ENCODE measurements around the gene EIF3I.

Gene EIF3I

DNA sequence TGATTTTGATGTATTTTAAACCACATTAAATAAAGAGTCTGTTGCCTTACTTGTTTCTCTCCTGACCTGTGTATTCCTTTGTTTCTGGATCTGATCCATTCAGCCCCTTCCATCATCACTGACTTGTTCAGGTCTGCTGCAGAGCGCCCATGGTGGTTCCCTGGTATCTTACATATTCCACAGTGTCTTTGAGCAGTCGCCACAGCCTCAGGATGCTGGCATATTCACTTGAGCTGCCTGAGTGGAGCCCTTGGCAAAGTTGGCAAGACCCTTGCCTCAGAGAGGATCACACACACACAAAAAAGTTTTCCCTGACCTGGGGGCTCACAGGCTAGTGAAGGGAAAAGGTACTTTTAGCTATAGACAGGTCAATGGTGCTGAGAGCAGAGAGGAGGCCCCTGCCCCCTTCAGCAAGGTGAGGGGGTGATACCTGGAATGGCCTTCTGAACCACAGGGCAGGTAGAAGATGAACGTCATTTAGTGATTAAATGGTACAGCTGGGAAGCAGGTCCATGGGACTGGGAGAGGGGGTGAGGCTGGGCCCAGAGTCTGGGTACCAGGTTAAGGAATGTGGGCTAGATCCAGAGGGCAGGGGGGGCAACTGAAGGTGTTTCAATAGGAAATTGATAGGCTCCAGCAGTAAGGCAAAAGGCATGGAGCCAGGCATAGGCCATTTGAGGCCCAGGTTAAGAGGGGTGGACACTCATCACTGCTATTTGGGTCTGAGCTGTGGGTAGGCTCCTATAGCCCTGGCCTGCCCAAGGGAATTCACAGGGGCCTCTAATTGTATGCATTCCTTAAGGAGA is 23.8 kb upstream of the EIF3I start:
- DNase-seq (ENCODE audit: low read depth in 4 of 4, low spot score in 1 of 4), result no peak

DNA sequence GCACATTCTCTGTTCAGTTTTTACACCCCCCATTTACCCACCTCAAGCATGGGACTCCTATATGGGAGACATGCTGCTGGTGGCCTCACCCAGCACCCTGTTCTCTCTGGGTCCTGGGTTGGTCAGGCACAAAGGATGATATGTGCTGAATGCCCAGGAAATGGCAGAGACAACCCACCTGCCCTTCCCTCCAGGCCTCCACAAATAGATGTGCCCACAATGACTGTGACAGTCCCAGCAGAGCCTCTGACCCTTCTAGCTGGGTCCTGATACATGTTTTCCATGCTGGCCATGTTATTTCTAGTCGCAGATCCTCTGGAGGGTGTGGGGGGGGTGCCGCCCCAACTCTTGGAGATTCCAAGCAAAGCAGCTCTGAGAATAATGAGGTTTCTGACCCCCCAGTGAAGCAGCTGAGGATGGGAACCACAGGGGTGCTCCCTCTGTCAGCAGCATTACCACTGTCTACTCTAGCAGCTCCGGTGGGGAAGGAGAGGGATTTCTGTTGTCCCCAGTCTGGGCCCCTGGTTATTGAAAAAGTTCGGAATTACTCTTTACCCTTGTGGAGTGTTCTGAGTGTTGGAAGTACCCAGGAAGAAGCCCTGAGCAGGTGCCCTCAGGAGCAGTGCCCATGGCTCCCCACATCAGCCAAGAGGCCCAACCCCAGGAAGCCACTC is 23.0 kb upstream of the EIF3I start:
- DNase-seq (ENCODE audit: low read depth in 4 of 4, low spot score in 1 of 4), result no peak

GRCh38 chr1:32199717-32200072 is 22.5 kb upstream of the EIF3I start:
- DNase-seq (ENCODE audit: low read depth in 4 of 4, low spot score in 1 of 4), result no peak

GRCh38 chr1:32200226-32201010 is 21.8 kb upstream of the EIF3I start, which contains the start of gene CCDC28B:
Gene CCDC28B (plus strand): TSS chr1:32200595. CDS start chr1:32201936, 1,341 bp downstream.
- peak in 3 of 4 experiments; percentile 26 to 35 (median 30) for DNase-seq (ENCODE audit: low read depth in 4 of 4, low spot score in 1 of 4)

DNA sequence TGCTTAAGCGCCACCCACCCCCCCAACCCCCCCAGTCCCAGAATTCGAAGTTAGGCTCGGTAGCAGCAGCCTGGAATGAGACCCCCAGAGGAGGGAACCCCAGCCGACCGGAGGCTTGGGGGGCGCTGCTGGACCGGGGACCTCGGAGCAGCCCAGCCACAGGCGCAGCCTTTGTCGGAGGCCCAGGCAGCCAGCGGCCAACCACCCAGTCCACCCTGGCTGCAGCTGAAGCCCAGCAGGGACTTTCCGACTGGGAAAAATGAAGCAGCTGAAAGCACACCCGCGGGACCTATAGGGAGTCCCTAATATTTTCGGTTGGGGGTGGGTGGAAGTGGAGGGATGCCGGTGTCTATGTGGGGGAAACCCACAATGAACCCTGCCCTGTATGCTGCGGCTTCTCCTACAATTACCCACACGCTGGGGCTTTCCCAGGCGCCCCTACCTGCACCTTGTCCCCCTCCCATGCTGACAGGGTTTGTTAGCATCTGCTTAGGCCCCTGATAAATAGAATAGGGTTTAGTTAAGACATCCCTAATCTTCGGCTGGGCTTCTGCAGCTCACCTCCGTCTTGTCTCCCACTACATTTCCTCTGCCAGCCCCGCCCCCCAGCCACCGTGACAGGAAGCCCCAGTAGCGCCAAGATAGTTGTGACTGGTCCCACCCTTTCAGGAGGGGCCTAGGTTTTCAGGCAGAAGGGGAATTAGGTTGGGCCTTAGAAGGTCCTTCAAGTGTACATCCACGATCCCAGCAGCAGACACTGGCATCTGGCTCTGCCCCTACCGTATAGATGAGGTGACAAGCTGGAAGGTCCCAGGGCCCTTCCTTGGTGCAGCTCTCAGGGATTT is 21.0 kb upstream of the EIF3I start:
- DNase-seq (ENCODE audit: low read depth in 4 of 4, low spot score in 1 of 4), result peak; percentile 33 to 75 (median 62)

GRCh38 chr1:32204943-32205361 is 17.3 kb upstream of the EIF3I start:
- no peak for DNase-seq (ENCODE audit: low read depth in 4 of 4, low spot score in 1 of 4)

DNA sequence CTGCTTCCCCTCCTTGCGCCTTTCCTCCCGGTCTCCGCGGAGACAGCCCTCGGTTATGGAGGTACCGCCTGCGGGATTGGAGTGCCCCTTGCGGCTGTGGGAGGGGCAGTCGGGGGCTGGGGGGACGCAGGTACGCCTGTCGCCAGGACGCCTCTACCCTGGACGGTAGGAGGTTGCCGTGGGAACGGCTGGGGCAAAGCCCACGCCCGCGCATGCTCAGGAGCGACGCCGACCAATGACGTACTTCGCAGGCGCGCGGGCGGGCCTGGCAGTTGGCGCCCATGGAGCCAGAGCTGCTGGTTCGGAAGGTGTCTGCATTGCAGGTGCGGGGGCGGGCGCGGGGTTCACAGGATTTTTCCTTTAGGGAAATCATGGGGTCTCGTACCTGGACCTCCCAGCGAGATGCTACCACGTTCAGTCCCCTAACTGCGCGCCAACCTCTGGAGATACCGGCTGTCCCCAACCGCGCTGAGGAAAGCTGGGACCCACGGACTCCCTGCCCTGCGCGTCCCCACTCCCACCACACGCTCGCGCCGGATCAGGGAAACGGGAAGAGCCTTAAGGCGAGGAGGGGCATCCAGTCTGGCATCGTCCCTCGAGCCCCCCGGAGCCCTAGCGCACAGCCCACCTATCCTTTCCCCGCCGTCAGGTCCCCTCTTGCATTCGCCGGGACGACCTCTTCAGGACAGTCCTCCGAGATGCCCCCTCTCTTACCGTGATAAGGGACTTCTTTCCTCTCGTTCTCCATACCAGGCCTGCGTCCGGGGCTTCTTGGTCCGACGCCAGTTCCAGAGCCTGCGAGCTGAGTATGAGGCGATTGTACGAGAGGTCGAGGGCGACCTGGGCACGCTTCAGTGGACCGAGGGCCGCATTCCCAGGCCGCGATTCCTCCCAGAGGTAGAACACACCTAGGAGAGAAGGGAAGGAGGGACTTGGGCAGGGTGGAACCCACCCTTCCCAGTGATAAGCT is 16.5 kb upstream of the EIF3I start, which contains the start of gene IQCC:
Gene IQCC (plus strand): TSS at position 271 of the 970 bp plus-strand sequence. CDS start 11 bp downstream, at position 282.
- peak; percentile 63 to 84 (median 74) for DNase-seq (ENCODE audit: low read depth in 4 of 4, low spot score in 1 of 4)

DNA sequence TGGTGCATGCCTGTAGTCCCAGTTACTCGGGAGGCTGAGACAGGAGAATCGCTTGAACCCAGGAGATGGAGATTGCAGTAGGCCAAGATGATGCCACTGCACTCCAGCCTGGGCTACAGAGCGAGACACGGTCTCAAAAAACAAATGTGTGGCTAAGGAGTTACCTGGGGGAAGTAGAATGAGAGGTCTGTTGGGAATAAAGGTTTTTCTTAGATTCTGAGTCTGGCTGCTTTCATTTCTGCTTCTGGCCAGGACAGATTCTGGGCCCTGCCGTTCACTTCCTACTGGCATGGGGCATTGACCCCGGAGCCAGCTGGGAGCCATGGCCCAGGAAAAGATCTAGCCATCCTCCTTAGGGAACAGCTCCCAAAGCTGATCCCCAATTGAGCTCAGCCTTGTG is 13.7 kb upstream of the EIF3I start:
- no peak for DNase-seq (ENCODE audit: low read depth in 4 of 4, low spot score in 1 of 4)

DNA sequence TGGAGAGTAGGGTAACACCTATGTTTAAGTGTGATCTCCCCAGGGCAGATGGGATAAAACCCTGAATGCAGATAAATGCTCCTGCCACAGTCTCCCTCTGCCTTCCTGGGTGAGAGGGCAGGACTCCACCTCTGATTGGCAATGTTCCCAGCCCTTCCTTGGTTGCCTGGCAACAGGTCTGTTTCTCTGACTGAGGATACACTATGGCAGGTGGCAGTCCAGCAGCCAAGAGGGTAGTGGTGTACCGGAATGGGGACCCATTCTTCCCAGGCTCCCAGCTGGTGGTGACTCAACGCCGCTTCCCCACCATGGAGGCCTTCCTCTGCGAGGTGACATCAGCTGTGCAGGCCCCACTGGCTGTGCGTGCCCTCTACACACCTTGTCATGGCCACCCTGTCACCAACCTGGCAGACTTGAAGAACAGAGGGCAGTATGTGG is 13.3 kb upstream of the EIF3I start, which contains the start of gene DCDC2B:
Gene DCDC2B (plus strand): TSS at position 199 of the 438 bp plus-strand sequence. CDS start 5 bp downstream, at position 204.
- DNase-seq (ENCODE audit: low read depth in 4 of 4, low spot score in 1 of 4), result no peak

GRCh38 chr1:32215629-32216480 is 6.4 kb upstream of the EIF3I start:
- peak in 2 of 4 experiments; percentile 36 to 38 for DNase-seq (ENCODE audit: low read depth in 4 of 4, low spot score in 1 of 4)

GRCh38 chr1:32216566-32216965 is 5.6 kb upstream of the EIF3I start:
- no peak for DNase-seq (ENCODE audit: low read depth in 4 of 4, low spot score in 1 of 4)

DNA sequence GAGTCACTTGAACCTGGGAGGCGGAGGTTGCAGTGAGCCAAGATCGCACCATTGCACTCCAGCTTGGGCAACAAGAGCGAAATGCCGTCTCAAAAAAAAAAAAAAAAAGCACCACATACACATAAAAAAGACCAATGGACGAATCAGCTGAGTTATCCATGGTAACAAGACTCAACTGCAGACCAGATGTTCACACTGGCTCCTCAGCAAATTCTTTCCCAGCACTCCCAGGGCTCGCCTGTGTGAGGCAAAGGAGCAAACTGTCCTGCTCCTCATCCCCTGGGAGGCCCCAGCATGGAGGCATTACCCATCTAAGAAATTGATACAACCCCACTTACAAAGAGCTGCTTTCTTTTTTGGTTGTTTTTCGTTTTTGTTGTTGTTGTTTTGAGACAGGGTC is 3.2 kb upstream of the EIF3I start:
- DNase-seq (ENCODE audit: low read depth in 4 of 4, low spot score in 1 of 4), result no peak

- no peak for DNase-seq (ENCODE audit: low read depth in 4 of 4, low spot score in 1 of 4)
These were observed 1.2 kb upstream of the EIF3I start for GRCh38 chr1:32220746-32221580.

- DNase-seq (ENCODE audit: low read depth in 4 of 4, low spot score in 1 of 4), result no peak
These were observed 627 bp upstream of the EIF3I start for GRCh38 chr1:32221581-32221979.

GRCh38 chr1:32223683-32224082 is 1.5 kb downstream of the EIF3I start:
- DNase-seq (ENCODE audit: low read depth in 4 of 4, low spot score in 1 of 4), result no peak

DNA sequence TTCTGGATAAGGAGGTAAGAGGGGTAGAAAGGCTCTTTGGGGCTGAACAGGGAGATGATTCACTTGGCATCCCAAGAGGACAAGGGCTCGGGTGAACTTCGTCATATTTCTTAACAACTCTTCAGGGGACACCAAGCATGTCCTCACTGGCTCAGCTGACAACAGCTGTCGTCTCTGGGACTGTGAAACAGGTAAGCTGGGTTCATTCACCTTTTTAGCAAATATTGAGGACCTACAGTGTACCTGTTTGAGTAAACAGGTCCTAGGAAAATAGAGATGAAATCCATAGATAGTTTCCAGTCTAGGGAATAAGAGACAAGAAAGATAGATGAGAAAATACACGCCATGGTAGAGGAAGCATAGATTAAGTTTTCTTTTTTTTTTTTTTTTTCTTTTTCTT is 2.1 kb downstream of the EIF3I start:
- no peak for DNase-seq (ENCODE audit: low read depth in 4 of 4, low spot score in 1 of 4)

- no peak for DNase-seq (ENCODE audit: low read depth in 4 of 4, low spot score in 1 of 4)
These were observed 6.6 kb downstream of the EIF3I start for GRCh38 chr1:32228771-32229170.

Data from stimulated activated CD4-positive, alpha-beta T cell treated with anti-CD3 and anti-CD28 coated beads, Interleukin-1b, Interleukin-23, amount 100 ng/mL, for 24 hours (primary cell).